Measurements from ENCODE around the gene AVEN.
"Not testable (repeated sequence)": the region's sequence is repeated elsewhere in the genome, so short reads cannot be mapped to it uniquely, and the experiment has no call there.

AVEN gene

DNA sequence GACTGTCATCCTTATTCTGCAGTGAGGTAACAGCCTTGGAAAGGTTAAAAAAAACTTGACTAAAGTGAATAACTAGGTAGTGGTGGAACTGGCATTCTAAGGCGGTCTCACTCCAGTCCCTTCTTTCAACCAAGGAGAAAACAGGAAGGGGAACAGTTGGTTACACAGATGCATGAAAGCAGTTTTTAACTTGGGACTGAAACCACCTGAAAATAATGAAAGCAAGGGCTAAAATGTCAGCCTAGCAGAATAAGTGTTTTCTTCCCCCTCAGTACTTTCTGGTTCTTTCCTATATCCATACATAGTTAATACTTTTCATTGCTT lies 748 bp upstream of the AVEN start:
- no peak for DNase-seq (ENCODE audit: low read depth, low spot score)

DNA sequence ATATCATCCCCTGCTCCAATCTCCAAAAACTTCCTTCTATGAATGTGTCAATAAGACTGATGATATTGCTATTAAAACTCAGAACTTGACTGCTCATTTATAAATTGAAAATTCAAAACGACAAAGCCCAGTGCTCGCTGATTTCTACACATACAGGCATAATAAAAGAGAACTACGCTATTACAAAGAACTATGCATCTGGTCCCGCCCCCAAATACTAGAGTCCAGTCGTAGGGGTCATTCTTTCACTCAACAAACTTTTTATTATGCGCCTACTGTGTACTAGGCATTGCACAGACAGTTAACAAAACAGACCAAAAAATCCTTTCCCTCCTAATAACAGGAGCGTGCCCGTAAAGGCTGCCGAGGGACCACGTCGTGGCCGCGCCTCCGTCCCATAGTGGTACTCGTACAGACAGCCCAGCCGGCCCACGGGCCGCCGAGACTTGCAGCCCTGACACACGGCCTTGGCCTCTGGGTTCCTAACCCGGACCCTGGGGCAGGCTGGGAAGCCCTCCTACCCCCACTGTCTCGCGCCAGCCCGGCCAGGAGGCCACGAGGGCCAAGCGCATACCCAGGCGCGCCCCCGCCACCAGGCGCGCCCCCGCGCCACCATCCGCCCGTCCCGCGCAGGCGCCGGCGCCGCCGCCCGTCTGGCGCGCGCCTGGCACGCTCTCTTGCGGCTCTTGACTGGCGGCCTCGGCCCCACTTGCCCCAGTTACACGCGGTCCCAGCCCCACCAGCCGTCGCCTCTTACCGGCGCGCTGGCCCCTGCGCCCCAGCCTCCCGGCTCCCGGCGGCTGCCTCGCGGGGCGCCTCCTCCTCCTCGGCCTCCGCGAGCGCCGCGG lies 757 bp downstream of the AVEN start:
- DNase-seq (ENCODE audit: low read depth, low spot score), result no peak

DNA sequence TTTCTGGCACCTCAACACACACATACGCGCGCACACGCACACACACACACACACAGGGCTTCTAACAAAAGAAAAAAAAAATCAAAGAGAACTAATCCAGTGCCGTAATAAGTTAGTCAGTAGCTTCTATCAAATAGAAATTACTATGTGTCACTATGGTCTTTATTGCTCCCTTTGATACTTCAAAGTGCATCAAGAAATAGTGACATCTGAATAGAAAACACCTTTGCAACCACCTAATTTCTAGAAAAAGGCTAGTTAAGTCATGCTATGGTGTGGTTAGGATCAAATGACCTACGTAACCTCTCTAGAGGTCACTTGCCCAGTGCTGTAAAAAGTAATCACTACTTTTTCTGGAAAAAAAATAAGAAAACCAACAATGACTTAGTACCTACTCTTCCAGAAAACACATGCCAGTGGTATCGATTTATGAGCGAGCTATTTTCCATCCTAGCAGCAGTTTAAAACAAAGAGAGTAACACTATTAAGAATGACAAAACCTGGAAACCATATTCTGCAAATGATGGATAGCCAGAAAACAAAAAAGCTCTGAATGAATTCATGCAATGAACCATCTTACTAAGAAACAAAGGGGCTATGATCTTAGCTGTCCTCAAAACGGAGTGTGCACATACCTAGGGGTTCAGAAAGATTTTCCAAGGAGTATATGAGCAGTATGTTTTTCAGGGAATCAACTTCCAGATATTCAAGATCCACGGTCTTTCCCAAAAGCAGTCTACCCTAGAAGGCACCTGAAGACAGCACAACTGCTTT lies 6.8 kb downstream of the AVEN start:
- DNase-seq (ENCODE audit: low read depth, low spot score), result no peak

DNA sequence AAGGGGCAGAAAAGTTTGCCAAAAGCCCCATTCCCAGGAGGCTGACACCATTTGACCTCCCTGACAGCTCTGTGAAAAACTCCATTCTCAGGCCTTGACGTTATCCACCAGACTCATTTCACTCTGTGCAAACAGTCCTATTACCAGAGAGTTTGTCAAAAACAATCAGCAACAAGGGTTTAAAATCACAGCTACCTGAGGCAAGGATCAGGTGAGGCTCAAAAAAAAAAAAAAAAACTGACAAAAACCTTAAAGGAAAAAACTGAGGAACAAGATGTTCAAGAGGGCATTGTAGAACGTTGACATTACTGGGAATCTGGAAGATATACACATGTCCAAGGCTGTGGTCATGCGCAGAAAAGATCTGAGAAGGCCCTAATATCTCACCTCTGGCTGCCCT lies 11.4 kb downstream of the AVEN start:
- no peak for DNase-seq (ENCODE audit: low read depth, low spot score)

DNA sequence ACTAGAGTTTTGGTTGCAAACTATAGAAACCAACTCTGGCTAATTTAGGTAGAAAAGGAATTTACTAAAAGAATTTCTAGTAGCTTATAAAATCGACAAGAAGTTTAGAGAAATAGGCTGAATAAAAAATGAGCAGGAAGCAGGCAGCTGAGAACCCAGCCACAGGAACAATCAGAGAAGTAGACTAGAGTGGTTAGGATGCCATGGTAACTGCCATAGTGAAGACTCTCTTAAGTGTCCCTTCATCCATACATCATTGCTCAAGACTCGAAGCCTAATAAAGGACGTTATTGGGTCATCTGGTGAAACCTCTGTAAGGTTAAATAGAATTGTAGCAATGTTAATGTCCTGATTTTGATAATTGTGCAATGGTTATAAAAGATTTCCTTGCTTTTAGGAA lies 13.8 kb downstream of the AVEN start:
- DNase-seq (ENCODE audit: low read depth, low spot score), result no peak

DNA sequence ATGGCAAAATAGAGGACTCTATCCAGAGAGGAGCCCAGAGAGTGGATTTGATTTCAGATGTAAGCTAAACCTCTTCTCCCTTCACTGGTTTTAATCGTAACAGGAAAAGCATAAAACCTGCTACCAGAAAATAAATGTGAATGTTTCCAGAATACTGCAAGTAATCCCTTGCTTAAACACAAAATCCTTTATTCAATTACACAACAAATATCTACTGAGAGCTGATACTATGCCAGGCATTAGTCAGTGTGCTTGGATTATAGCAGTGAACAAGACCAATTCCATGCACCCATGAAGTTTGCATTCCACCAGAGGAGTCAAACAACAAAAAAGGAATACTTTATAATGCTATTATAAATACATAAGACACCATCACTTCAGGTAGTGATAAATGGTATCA lies 15.1 kb downstream of the AVEN start:
- no peak for DNase-seq (ENCODE audit: low read depth, low spot score)

DNA sequence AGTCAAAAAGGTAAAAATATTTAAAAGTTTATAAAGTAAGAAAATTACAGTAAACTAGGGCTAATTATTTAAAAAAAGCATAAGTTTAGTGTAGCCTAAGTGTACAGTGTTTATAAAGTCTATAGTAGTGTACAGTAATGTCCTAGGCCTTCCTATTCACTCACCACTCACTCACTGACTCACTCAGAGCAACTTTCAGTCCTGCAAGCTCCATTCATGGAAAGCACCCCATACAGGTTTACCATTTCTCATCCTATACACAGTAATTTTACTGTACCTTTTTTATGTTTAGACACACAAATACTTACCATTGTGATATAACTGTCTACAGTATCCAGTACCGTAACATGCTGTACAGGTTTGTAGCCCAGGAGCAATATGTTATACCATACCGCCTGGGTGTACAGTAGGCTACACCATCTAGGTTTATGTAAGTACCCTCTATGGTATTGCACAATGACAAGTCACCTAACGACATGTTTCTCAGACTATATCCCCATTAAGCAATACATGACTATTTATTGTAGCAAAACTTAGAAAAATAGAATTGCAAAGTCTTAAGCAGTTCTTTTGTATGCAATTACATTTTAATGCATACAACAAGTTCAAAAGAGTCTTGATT lies 19.5 kb downstream of the AVEN start:
- DNase-seq (ENCODE audit: low read depth, low spot score), result no peak

DNA sequence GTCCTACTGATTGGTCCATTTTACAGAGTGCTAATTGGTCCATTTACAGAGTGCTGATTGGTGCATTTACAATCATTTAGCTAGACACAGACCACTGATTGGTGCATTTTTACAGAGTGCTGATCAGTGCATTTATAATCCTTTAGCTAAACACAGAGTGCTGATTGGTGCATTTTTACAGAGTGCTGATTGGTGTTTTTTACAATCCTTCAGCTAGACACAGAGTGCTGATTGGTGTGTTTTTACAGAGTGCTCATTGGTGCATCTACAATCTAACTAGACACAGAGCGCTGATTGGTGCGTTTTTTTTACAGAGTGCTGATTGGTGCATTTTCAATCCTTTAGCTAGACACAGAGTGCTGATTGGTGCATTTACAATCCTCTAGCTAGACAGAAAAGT lies 20.3 kb downstream of the AVEN start:
- not testable (repeated sequence) for DNase-seq (ENCODE audit: low read depth, low spot score)

DNA sequence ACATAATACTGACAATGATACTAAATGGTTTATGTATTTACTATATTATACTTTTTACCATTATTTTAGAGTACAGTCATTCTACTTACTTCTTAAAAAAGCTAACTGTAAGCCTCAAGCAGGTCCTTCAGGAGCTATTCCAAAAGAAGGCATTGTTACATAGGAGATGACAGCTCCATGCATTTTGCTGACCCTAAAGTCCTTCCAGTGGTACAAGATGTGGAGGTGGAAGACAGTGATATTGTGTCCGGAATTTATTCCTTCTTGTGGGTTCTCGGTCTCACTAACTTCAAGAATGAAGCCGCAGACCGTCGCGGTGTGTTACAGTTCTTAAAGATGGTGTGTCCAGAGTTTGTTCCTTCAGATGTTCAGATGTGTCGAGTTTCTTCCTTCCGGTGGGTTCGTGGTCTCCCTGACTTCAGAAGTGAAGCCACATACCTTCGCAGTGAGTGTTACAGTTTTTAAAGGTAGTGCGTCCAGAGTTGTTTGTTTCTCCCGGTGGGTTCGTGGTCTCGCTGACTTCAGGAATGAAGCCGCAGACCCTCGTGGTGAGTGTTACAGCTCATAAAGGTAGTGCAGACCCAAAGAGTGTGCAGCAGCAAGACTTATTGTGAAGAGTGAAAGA lies 20.9 kb downstream of the AVEN start:
- no peak for DNase-seq (ENCODE audit: low read depth, low spot score)

DNA sequence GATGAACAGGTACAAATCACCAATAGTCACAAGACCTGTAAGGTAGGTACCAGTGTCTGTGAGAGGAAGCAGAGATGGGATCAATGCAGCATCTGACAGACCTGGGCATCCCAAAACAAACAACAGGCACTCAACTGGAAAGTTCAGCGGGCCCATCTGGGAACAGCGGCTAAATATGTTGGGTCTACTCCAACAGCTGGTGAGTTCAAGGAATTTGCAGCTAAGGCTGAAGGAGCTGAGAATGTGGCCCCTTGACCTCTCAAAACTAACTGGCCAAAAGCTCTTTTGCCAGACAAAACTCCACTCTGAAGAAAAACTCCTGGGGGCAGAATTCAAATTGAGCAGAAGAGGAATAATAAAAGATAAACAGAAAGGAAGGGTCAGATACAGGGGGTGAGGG lies 24.4 kb downstream of the AVEN start:
- no peak for DNase-seq (ENCODE audit: low read depth, low spot score)

DNA sequence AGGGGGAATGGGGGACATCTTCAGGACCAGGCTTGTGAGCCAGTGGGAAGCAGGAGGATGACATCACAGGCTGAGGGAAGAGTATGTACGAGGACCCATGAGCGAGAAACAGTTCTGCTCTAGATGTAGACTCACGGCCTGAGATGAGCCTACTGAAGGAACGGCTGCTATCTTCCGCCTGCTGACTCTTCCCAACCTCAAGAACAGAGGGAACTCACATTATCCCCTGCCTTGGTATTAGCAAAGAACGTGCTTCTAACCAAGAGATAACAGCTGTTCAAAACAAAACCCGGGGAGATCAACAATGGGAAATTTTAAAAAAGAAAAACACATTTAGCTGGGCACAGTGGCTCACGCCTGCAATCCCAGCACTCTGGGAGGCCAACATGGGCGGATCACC lies 25.3 kb downstream of the AVEN start:
- DNase-seq (ENCODE audit: low read depth, low spot score), result no peak

DNA sequence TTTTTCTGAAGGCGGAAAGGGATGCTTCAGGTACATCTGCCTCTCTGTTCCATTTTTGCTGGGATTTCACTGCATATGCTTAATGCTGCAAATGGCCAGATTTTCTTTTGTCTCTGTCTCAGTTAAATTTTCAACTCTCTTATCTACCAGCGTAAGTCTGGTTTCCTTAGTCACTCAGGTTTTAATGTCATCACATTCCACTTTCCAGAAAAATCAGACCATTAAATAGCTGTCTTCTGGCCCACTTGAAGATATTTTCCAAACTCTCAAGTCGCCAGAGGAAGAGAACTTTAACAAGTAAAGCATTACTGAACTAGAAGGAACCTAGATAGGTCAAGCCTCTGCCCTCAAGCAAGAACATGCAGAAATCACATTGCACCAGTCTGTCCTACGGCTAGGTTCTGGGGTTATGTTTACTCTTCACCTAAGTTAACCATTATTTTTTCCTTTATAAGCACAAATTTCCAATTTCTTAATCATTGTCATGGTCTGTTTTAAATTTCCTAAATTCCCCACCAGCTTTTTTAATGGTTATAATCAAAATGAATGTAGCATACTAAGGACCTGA lies 26.5 kb downstream of the AVEN start:
- DNase-seq (ENCODE audit: low read depth, low spot score), result no peak

DNA sequence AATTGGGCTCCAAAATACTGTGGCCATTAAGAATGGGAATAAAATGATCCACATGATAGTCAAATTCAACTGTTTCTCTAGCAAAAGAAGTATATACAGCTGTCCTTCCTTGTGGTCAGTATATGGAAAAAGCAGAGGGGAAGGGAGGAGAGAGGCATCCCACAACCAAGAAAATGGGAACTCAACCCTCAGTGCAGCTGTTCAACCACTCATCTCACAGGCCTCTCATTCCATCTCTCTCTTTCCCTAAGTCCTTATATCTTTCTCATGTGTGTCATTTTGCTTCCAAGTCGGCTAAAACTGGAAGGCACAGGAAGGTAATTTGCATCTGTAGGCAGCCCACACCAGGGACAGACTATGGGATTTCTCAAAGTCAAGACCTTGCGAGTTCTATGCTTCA lies 27.5 kb downstream of the AVEN start:
- DNase-seq (ENCODE audit: low read depth, low spot score), result no peak

DNA sequence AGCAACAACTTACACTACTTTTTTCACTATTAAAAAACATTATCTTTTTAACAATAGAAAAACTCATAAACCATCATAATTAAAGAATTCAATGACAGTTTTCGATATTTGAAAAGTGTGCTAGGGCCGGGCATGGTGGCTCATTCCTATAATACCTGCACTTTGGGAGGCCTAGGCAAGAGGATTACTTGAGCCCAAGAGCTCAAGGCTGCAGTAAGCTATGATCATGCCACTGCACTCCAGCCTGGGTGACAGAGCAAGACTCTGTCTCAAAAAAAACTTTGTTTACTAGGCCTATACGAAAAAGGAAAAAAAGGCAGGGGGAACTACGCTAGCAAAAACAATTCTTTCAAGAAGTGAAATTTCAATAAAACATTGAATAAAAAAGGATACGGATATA lies 28.1 kb downstream of the AVEN start:
- DNase-seq (ENCODE audit: low read depth, low spot score), result no peak

DNA sequence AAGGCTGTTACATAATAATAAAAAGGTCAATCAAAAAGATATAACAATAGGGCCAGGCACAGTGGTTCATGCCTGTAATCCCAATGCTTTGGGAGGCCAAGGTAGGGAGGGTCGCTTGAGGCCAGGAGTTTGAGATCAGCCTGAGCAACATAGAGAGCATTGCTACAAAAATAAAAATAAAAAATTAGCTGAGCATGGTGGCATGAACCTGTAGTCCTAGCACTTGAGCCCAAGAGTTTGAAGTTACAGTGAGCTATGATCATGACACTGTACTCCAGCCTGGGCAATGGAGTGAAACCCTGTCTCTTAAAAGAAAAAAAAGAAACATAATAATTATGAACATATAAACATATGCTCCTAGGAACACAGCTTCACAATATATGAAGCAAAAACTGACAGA lies 29.3 kb downstream of the AVEN start:
- DNase-seq (ENCODE audit: low read depth, low spot score), result no peak

DNA sequence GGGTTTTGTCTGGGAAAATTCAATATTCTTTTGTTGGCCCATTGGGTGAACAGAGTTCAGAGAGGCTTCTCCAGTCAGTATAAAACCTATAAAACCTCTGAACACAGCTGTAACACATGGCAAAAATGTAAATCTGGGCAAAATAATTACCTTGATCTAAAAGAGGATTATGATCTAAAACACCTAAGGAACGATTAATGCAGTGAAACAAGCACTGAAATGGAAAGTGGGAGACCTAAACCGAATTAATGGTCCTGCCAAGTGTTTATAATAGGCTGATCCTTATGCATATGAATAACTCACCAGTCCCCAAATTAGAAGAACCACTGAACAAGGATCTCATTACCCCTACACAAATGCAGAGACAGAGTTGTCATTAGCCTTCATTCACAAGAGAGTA lies 32.6 kb downstream of the AVEN start:
- DNase-seq (ENCODE audit: low read depth, low spot score), result no peak

DNA sequence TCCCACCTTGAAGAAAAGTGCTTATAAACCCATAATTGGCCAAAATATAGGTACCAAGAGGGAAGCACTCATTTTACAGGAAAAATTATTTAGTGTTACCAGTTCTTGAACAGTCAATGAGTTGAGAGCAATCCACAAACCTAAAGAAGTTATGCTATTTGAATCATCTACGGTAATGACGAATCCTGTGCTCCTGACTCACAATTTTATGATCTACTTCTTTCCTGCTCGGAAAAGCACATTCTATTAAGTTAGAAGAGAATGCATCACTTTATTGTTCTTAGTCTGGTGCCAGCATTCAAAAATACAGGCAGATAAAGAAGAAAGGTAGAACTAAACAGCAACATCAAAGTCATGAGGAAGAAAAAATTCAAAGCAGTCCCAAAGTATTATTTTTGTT lies 37.5 kb downstream of the AVEN start:
- no peak for DNase-seq (ENCODE audit: low read depth, low spot score)

DNA sequence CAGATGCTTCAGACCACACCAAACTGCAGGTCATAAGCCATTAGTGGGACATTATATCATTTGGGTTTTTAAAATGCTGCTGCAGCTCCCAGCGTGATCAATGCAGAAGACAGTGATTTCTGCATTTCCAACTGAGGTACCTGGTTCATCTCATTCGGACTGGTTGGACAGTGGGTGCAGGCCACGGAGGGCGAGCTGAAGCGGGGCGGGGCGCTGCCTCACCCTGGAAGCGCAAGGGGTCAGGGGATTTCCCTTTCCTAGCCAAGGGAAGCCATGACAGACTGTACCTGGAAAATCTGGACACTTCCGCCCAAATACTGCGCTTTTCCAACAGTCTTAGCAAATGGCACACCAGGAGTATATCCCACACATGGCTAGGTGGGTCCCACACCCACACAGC lies 43.3 kb downstream of the AVEN start:
- DNase-seq (ENCODE audit: low read depth, low spot score), result not testable (repeated sequence)

DNA sequence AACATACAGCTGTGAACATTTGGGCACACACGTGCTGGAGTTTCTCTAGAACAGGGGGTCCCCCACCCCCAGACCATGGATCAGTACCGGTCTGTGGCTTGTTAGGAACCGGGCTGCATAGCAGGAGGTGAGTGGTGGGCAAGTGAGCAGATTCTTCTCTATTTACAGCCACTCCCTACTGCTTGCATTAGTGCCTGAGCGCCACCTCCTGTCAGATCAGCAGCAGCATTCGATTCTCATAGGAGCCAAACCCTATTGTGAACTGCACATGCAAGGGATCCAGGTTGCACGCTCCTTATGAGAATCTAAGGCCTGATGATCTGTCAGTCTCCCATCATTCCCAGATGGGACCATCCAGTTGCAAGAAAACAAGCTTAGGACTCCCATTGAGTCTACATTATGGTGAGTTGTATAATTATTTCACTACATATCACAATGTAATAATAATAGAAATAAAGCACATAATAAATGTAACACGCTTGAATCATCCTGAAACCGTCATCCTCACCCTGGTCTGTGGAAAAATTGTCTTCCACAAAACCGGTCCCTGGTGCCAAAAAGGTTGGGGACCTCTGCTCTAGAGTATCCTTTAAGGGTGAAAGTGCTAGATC lies 44.9 kb downstream of the AVEN start:
- no peak for DNase-seq (ENCODE audit: low read depth, low spot score)

DNA sequence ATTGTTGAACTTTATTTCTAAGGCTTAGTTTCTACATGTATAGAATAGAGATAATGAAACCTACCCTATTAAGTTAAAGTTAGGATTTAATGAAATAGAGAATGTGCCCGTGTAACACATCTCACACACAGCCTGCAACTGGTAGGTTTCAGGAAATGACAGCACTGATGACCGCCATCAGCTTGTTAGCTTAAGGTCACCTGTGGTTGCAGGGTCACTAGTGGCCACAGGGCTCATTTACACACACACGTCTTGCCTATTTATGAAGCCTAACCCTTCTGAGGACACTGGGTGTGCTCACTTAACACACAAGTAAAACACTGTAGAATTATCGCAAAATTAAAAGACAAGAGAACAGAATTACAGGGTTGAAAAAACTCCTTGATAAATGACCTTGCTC lies 50.6 kb downstream of the AVEN start:
- DNase-seq (ENCODE audit: low read depth, low spot score), result no peak

DNA sequence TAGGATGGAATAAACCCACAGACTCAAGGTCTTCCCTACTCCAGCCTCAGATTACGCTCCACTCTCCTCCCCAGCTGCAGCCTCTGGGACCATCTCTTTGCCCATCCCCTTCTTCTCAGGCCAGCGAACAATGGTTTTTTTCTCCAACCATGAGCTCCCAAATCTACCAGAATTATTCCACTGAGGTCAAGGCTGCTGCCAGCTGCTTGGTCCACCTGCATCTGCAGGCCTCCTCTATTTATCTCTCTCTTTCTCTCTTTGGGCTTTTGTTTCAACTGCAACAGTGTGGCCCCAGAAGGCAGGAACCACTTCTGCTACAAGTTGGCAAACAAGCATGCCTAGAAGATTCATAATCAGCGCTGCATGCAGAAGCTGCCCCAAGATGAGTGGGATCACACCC lies 51.6 kb downstream of the AVEN start:
- no peak for DNase-seq (ENCODE audit: low read depth, low spot score)

DNA sequence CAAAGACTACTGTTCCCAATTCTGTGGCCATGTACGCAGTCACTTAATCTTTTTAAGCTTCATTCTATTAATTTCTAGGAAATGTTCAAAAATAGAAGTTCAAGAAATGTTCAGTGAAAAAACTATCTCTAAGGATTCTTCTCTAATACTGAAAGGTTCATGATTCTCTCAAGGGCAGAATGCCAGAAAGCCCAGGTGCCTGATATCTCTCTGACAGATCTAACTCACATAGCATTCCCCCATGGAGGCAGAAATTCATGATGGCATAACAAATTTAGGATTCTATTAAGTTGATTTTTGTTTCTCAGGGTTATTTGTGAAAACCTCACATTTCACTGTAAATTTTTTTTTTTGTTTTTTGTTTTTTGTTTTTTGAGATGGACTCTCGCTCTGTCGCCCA lies 53.3 kb downstream of the AVEN start:
- DNase-seq (ENCODE audit: low read depth, low spot score), result no peak

All from smooth muscle cell of the brain vasculature (primary cell).